ENCODE results near the gene ATL2. TPM values are rescaled to one million over a fixed set of nuclear protein-coding genes. Genes with fewer than 3 reads are reported as not detected.

The ATL2 gene
- total and polyA plus RNA-seq, 2 donors (not counting 1 experiment from before 2014, with no cell fraction given) = 26.5 to 70.7 TPM

DNA sequence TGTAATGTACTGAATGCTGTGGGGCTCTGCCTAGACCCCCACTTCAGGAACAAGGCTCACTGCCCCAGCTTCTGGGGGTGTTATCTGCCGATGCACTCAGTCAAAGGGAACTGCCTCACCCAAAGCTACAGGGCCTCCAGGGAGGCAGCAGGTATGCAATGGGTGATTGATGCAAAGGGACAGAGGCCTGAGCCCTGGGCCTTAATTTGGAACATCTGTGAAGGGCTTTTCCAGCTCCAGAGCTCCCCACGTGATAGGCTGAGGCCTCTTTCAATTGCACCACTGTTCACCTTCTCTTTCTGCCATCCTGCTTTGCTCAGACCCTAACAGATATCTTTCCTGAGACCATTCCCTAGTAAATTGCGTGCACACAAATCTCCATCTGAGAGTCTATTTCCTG is 131.0 kb downstream of the ATL2 start:
- H3K4me1 ChIP-seq (ENCODE audit: control insufficient read depth, extremely low read depth, insufficient read depth, low read length) = no peaks in the 10 kb centered on the region
- H3K4me2 ChIP-seq (ENCODE audit: extremely low read depth, insufficient read depth, low read length) = no peak overlapping the region
- H3K9ac ChIP-seq (ENCODE audit: insufficient read depth, low read length) = no peak overlapping the region
- no peak for TF ChIP-seq EZH2 (IDR thresholded peaks at IDR 0.05; ENCODE audit: low read length, missing control alignments)
- TF ChIP-seq, protein P1, sequence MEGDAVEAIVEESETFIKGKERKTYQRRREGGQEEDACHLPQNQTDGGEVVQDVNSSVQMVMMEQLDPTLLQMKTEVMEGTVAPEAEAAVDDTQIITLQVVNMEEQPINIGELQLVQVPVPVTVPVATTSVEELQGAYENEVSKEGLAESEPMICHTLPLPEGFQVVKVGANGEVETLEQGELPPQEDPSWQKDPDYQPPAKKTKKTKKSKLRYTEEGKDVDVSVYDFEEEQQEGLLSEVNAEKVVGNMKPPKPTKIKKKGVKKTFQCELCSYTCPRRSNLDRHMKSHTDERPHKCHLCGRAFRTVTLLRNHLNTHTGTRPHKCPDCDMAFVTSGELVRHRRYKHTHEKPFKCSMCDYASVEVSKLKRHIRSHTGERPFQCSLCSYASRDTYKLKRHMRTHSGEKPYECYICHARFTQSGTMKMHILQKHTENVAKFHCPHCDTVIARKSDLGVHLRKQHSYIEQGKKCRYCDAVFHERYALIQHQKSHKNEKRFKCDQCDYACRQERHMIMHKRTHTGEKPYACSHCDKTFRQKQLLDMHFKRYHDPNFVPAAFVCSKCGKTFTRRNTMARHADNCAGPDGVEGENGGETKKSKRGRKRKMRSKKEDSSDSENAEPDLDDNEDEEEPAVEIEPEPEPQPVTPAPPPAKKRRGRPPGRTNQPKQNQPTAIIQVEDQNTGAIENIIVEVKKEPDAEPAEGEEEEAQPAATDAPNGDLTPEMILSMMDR (conservative IDR thresholded peaks at IDR 0.05 in 1 of 2, IDR thresholded peaks at IDR 0.05 in 1 of 2; ENCODE audit: low read depth in 1 of 2, low read length in 2 of 2) = no peak
- H3K79me2 ChIP-seq (ENCODE audit: control insufficient read depth, insufficient read depth, low read length) = no peaks in the 10 kb centered on the region
- no peaks in the 10 kb centered on the region for H4K20me1 ChIP-seq (ENCODE audit: control insufficient read depth, extremely low read depth, insufficient read depth, low read length)
- no peak overlapping the region for H2AFZ ChIP-seq (ENCODE audit: low read length)
- no peak overlapping the region for H3K4me3 ChIP-seq (replicated peaks in 1 of 4; ENCODE audit: control extremely low read depth in 1 of 4, insufficient read depth in 1 of 4, low read depth in 3 of 4, low read length in 4 of 4)
- H3K27me3 ChIP-seq (ENCODE audit: control insufficient read depth, insufficient read depth, low read length) = no peaks in the 10 kb centered on the region
- no peaks in the 10 kb centered on the region for H3K9me3 ChIP-seq (ENCODE audit: control insufficient read depth, insufficient read depth, low read depth, low read length)
- no peak for DNase-seq (ENCODE audit: low read depth in 2 of 2)
- no peak overlapping the region for H3K27ac ChIP-seq (ENCODE audit: insufficient read depth, low read length)
- H3K36me3 ChIP-seq (ENCODE audit: control insufficient read depth, insufficient read depth, low read length) = no peaks in the 10 kb centered on the region

DNA sequence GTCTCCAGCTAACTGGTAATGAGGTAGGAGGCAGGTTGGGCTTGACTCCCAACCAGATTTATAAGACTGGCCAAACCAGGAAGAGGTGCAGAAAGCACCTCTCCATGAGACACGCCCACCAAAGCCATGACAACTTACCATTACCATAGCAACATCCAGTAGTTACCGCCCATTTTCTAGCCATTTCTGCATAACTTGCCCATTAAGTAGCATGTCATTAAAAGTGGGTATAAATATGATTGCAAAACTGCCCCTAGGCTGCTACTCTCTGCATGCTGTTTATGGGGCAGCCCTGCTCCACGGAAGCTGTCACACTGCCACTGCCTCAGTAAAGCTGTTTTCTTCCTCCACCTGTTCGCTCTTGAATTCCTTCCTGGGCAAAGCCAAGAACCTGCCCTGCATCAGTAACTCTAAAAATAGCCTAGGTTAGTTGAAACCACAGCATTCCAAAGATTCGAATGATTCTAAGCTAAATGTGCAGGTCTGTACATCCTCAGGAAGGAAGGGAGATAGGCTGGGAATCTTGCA is 131.9 kb downstream of the ATL2 start:
- Histone ChIP-seq H3K36me3 (ENCODE audit: control insufficient read depth, insufficient read depth, low read length) (no peaks in the 10 kb centered on the region), H3K9me3 (ENCODE audit: control insufficient read depth, insufficient read depth, low read depth, low read length) (no peaks in the 10 kb centered on the region), H3K9ac (ENCODE audit: insufficient read depth, low read length) (no peak overlapping the region), H4K20me1 (ENCODE audit: control insufficient read depth, extremely low read depth, insufficient read depth, low read length) (no peaks in the 10 kb centered on the region), H3K27me3 (ENCODE audit: control insufficient read depth, insufficient read depth, low read length) (no peaks in the 10 kb centered on the region), H3K27ac (ENCODE audit: insufficient read depth, low read length) (no peak overlapping the region), H3K4me2 (ENCODE audit: extremely low read depth, insufficient read depth, low read length) (no peak overlapping the region), H2AFZ (ENCODE audit: low read length) (no peak overlapping the region), H3K4me3 (replicated peaks in 1 of 4; ENCODE audit: control extremely low read depth in 1 of 4, insufficient read depth in 1 of 4, low read depth in 3 of 4, low read length in 4 of 4) (no peak overlapping the region), H3K4me1 (ENCODE audit: control insufficient read depth, extremely low read depth, insufficient read depth, low read length) (no peaks in the 10 kb centered on the region), H3K79me2 (ENCODE audit: control insufficient read depth, insufficient read depth, low read length) (no peaks in the 10 kb centered on the region)
- TF ChIP-seq, protein P1 (conservative IDR thresholded peaks at IDR 0.05 in 1 of 2, IDR thresholded peaks at IDR 0.05 in 1 of 2; ENCODE audit: low read depth in 1 of 2, low read length in 2 of 2) = no peak
- TF ChIP-seq EZH2 (IDR thresholded peaks at IDR 0.05; ENCODE audit: low read length, missing control alignments) = no peak
- peak in 1 of 2 donors; percentile 54 for DNase-seq (ENCODE audit: low read depth in 2 of 2)

DNA sequence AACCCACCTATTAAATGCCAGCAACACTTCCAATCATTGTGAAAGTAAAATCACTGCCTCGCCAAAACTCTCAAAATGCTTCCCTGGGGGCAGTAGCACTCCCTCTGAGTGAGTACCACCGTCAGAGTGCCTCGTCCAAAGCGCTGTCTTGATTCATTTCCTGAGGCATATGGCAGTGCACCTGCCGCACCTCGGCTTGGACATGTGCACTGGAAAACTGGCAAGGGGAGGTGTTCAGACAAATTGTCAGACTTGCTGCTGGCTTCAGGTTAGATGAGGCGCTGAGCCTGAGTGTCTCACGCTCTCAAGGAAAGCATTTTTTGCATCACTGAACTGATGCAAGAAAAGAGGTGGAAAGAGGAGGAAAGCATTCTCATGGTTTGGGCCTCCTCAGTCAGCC is 132.8 kb downstream of the ATL2 start:
- Histone ChIP-seq H3K4me3 (replicated peaks in 1 of 4; ENCODE audit: control extremely low read depth in 1 of 4, insufficient read depth in 1 of 4, low read depth in 3 of 4, low read length in 4 of 4) (no peak overlapping the region), H4K20me1 (ENCODE audit: control insufficient read depth, extremely low read depth, insufficient read depth, low read length) (no peaks in the 10 kb centered on the region), H2AFZ (ENCODE audit: low read length) (no peak overlapping the region), H3K9ac (ENCODE audit: insufficient read depth, low read length) (no peak overlapping the region), H3K4me1 (ENCODE audit: control insufficient read depth, extremely low read depth, insufficient read depth, low read length) (no peaks in the 10 kb centered on the region), H3K27me3 (ENCODE audit: control insufficient read depth, insufficient read depth, low read length) (no peaks in the 10 kb centered on the region), H3K27ac (ENCODE audit: insufficient read depth, low read length) (no peak overlapping the region), H3K9me3 (ENCODE audit: control insufficient read depth, insufficient read depth, low read depth, low read length) (no peaks in the 10 kb centered on the region), H3K36me3 (ENCODE audit: control insufficient read depth, insufficient read depth, low read length) (no peaks in the 10 kb centered on the region), H3K4me2 (ENCODE audit: extremely low read depth, insufficient read depth, low read length) (no peak overlapping the region), H3K79me2 (ENCODE audit: control insufficient read depth, insufficient read depth, low read length) (no peaks in the 10 kb centered on the region)
- TF ChIP-seq, protein P1 (conservative IDR thresholded peaks at IDR 0.05 in 1 of 2, IDR thresholded peaks at IDR 0.05 in 1 of 2; ENCODE audit: low read depth in 1 of 2, low read length in 2 of 2) = no peak
- TF ChIP-seq EZH2 (IDR thresholded peaks at IDR 0.05; ENCODE audit: low read length, missing control alignments) = no peak
- DNase-seq (ENCODE audit: low read depth in 2 of 2) = no peak

Other genes with a start within 250 kb of the ATL2 start
- gene HNRNPLL, start 225.7 kb upstream of the ATL2 start, total RNA-seq = 48.3 and 51.4 TPM in 2 replicates
- 33.0 and 36.4 TPM in 2 replicates for gene HNRNPLL, start 225.7 kb upstream of the ATL2 start, polyA plus RNA-seq

Data from fibroblast of lung (primary cell).